Thymus (tissue), 14 donors: Measurements from ENCODE around the gene ZNF771. TPM values are rescaled to one million over a fixed set of nuclear protein-coding genes. Genes with fewer than 3 reads are reported as not detected.

ENCODE experiments used
- DNase-seq, 9 donors: peaks; one replicate each; pipeline ENCODE4 v3.0.0-alpha.2; 2013; ENCODE audit warnings: low spot score in 9 of 9, low read depth in 6 of 9, missing footprints in 1 of 9
- H3K27ac ChIP-seq, 2 donors: one replicate each; pipeline ENCODE4 v1.5.1; 2013; ENCODE audit warnings: control low read depth in 1 of 2, low read depth in 1 of 2, low read length in 1 of 2, mild to moderate bottlenecking in 1 of 2, moderate library complexity in 1 of 2
- H3K27me3 ChIP-seq, 2 donors: one replicate each; pipeline ENCODE4 v1.5.1; 2013; ENCODE audit warnings: low read length in 1 of 2; ENCODE audit not compliant: control insufficient read depth in 2 of 2, insufficient read depth in 1 of 2
- H3K36me3 ChIP-seq, 2 donors: one replicate each; pipeline ENCODE4 v1.5.1; 2013; ENCODE audit warnings: low read length in 1 of 2, mild to moderate bottlenecking in 1 of 2, moderate library complexity in 1 of 2; ENCODE audit not compliant: control insufficient read depth in 2 of 2, insufficient read depth in 2 of 2
- H3K4me1 ChIP-seq, 2 donors: one replicate each; pipeline ENCODE4 v1.5.1; 2013; ENCODE audit warnings: low read length in 2 of 2; ENCODE audit not compliant: control insufficient read depth in 2 of 2, insufficient read depth in 2 of 2
- H3K4me3 ChIP-seq, 2 donors: one replicate each; pipeline ENCODE4 v1.5.1; 2013; ENCODE audit warnings: low read length in 2 of 2, control low read depth in 1 of 2, mild to moderate bottlenecking in 1 of 2
- H3K9me3 ChIP-seq, 2 donors: one replicate each; pipeline ENCODE4 v1.5.1; 2013; ENCODE audit warnings: low read length in 1 of 2, mild to moderate bottlenecking in 1 of 2; ENCODE audit not compliant: control insufficient read depth in 2 of 2, insufficient read depth in 1 of 2
- WGBS: extraction: QIAGEN DNeasy Blood & Tissue Kit; methylation state at CpG from one replicate; pipeline ENCODE4 v1.1.7; 2013; 5-methylcytosine and 5-hydroxymethylcytosine counted together
- long read RNA-seq, 10 donors: transcript quantifications; one replicate each; lab custom pipeline, GENCODE V29; 2026
- polyA plus RNA-seq: library from polyadenylated mRNA; stranded (reverse); fragments of 200-250 nt; gene quantifications from one replicate; pipeline ENCODE4 v1.2.3, GENCODE V29; 2013
- total RNA-seq: library from RNA; stranded (reverse); fragments of 120-200 nt; gene quantifications from one replicate; pipeline ENCODE4 v1.2.4, GENCODE V29; 2013
- donor health status: healthy.

ZNF771 gene
- total RNA-seq = 4.1 TPM
- 3.7 TPM for polyA plus RNA-seq
- long read RNA-seq, donor 1 = 0 reads
- long read RNA-seq, donor 2 = 0 reads
- long read RNA-seq, donor 3, partial matches to known transcripts = 0 of 4 reads
- long read RNA-seq, donor 3, other reads (novel, unspliced or antisense) = 0 of 4 reads
- long read RNA-seq, donor 4, partial matches to known transcripts = 0 of 2 reads
- long read RNA-seq, donor 4, other reads (novel, unspliced or antisense) = 0 of 2 reads
- long read RNA-seq, donor 5, transcript ZNF771-201 (3 exons, 2,371 nt) = major isoform, 7 of 7 reads
- long read RNA-seq, donor 5, partial matches to known transcripts = 0 of 7 reads
- long read RNA-seq, donor 5, other reads (novel, unspliced or antisense) = 0 of 7 reads
- long read RNA-seq, donor 6, partial matches to known transcripts = 9 of 103 reads
- long read RNA-seq, donor 6, other reads (novel, unspliced or antisense) = 92 of 103 reads
- long read RNA-seq, donor 7, partial matches to known transcripts = 0 of 1 reads
- long read RNA-seq, donor 7, other reads (novel, unspliced or antisense) = 0 of 1 reads
- long read RNA-seq, donor 8, partial matches to known transcripts = 0 of 1 reads
- long read RNA-seq, donor 8, other reads (novel, unspliced or antisense) = 0 of 1 reads
- long read RNA-seq, donor 9, partial matches to known transcripts = 0 of 42 reads
- long read RNA-seq, donor 9, other reads (novel, unspliced or antisense) = 40 of 42 reads
- long read RNA-seq, donor 10, partial matches to known transcripts = 6 of 60 reads
- long read RNA-seq, donor 10, other reads (novel, unspliced or antisense) = 52 of 60 reads

GRCh38 chr16:30407102-30407803, at the start of gene ZNF771:
ZNF771 (plus strand) TSS chr16:30407606; CDS start chr16:30408054, 448 bp downstream.
- H3K36me3 ChIP-seq = peaks cover 3 to 13% of the 10 kb centered on the region in 2 donors
- no peaks in the 10 kb centered on the region for H3K9me3 ChIP-seq
- H3K27me3 ChIP-seq = no peaks in the 10 kb centered on the region
- peak in 6 of 9 donors; percentile 64 to 87 (median 71) for DNase-seq
- H3K4me1 ChIP-seq = peaks cover 9 to 25% of the 10 kb centered on the region in 2 donors
- peak within 1 kb of the TSS; percentile 61 to 76 for H3K4me3 ChIP-seq
- H3K27ac ChIP-seq = peak within 1 kb of the TSS; percentile 53 to 87
- under 1% methylated on average over 65 of the region's 65 CpGs for WGBS

- Histone ChIP-seq H3K9me3 (no peaks in the 10 kb centered on the region), H3K4me3 (no peak overlapping the region), H3K36me3 (peaks cover 62 to 70% of the 10 kb centered on the region in 2 donors), H3K27ac (no peak overlapping the region), H3K4me1 (peaks cover 8 to 30% of the 10 kb centered on the region in 2 donors), H3K27me3 (no peaks in the 10 kb centered on the region)
- 96% methylated on average over 37 of the region's 37 CpGs for WGBS
- no peak for DNase-seq
Observed at GRCh38 chr16:30357715-30358576, 49.5 kb upstream of the ZNF771 start.

GRCh38 chr16:30358577-30358936, 48.8 kb upstream of the ZNF771 start:
- H3K27ac ChIP-seq = no peak overlapping the region
- no peak overlapping the region for H3K4me3 ChIP-seq
- no peaks in the 10 kb centered on the region for H3K27me3 ChIP-seq
- WGBS = 98% methylated on average over 9 of the region's 9 CpGs
- no peaks in the 10 kb centered on the region for H3K9me3 ChIP-seq
- H3K36me3 ChIP-seq = peaks cover 61 to 68% of the 10 kb centered on the region in 2 donors
- no peak for DNase-seq
- peaks cover 8 to 30% of the 10 kb centered on the region in 2 donors for H3K4me1 ChIP-seq

GRCh38 chr16:30358990-30359870, 48.2 kb upstream of the ZNF771 start:
- Histone ChIP-seq H3K9me3 (no peaks in the 10 kb centered on the region), H3K27ac (no peak overlapping the region), H3K36me3 (peaks cover 61 to 65% of the 10 kb centered on the region in 2 donors), H3K27me3 (no peaks in the 10 kb centered on the region), H3K4me1 (peaks cover 4 to 23% of the 10 kb centered on the region in 2 donors), H3K4me3 (no peak overlapping the region)
- no peak for DNase-seq
- 99% methylated on average over 28 of the region's 28 CpGs for WGBS

- H3K4me3 ChIP-seq = no peak overlapping the region
- no peak for DNase-seq
- H3K27me3 ChIP-seq = no peaks in the 10 kb centered on the region
- peaks cover 0 to 18% of the 10 kb centered on the region in 2 donors for H3K4me1 ChIP-seq
- 95% methylated on average over 6 of the region's 6 CpGs for WGBS
- peaks cover 67 to 71% of the 10 kb centered on the region in 2 donors for H3K36me3 ChIP-seq
- no peaks in the 10 kb centered on the region for H3K9me3 ChIP-seq
- no peak overlapping the region for H3K27ac ChIP-seq
Observed at GRCh38 chr16:30359871-30360170, 47.6 kb upstream of the ZNF771 start.

GRCh38 chr16:30361180-30361579, 46.2 kb upstream of the ZNF771 start:
- H3K9me3 ChIP-seq = no peaks in the 10 kb centered on the region
- no peak for DNase-seq
- no peak overlapping the region for H3K4me3 ChIP-seq
- H3K4me1 ChIP-seq = peaks cover 0 to 7% of the 10 kb centered on the region in 2 donors
- H3K27me3 ChIP-seq = no peaks in the 10 kb centered on the region
- 98% methylated on average over 7 of the region's 7 CpGs for WGBS
- no peak overlapping the region for H3K27ac ChIP-seq
- H3K36me3 ChIP-seq = peaks cover 79 to 83% of the 10 kb centered on the region in 2 donors

- Histone ChIP-seq H3K9me3 (peaks cover 0 to 5% of the 10 kb centered on the region in 2 donors), H3K27ac (no peak overlapping the region), H3K4me1 (peaks cover 16 to 32% of the 10 kb centered on the region in 2 donors), H3K4me3 (no peak overlapping the region), H3K27me3 (no peaks in the 10 kb centered on the region), H3K36me3 (peaks cover 49 to 50% of the 10 kb centered on the region in 2 donors)
- WGBS = 98% methylated on average over 10 of the region's 10 CpGs
- DNase-seq = no peak
Observed at GRCh38 chr16:30365200-30365599, 42.2 kb upstream of the ZNF771 start.

- H3K36me3 ChIP-seq = peaks cover 37 to 38% of the 10 kb centered on the region in 2 donors
- no peak overlapping the region for H3K27ac ChIP-seq
- no peak overlapping the region for H3K4me3 ChIP-seq
- no peak for DNase-seq
- H3K4me1 ChIP-seq = peaks cover 22 to 39% of the 10 kb centered on the region in 2 donors
- 96% methylated on average over 4 of the region's 4 CpGs for WGBS
- H3K27me3 ChIP-seq = no peaks in the 10 kb centered on the region
- peaks cover 0 to 5% of the 10 kb centered on the region in 2 donors for H3K9me3 ChIP-seq
Observed at GRCh38 chr16:30366511-30366910, 40.9 kb upstream of the ZNF771 start.
